Measurements from ENCODE around the gene ANKRD17.

Gene ANKRD17

GRCh38 chr4:73248416-73248815 lies 10.2 kb downstream of the ANKRD17 start:
- H3K4me3 ChIP-seq (replicated peaks; ENCODE audit: low read depth, low read length): no peak overlapping the region
- no peak for DNase-seq (ENCODE audit: extremely low read depth, low read depth)
- TF ChIP-seq, protein P1, sequence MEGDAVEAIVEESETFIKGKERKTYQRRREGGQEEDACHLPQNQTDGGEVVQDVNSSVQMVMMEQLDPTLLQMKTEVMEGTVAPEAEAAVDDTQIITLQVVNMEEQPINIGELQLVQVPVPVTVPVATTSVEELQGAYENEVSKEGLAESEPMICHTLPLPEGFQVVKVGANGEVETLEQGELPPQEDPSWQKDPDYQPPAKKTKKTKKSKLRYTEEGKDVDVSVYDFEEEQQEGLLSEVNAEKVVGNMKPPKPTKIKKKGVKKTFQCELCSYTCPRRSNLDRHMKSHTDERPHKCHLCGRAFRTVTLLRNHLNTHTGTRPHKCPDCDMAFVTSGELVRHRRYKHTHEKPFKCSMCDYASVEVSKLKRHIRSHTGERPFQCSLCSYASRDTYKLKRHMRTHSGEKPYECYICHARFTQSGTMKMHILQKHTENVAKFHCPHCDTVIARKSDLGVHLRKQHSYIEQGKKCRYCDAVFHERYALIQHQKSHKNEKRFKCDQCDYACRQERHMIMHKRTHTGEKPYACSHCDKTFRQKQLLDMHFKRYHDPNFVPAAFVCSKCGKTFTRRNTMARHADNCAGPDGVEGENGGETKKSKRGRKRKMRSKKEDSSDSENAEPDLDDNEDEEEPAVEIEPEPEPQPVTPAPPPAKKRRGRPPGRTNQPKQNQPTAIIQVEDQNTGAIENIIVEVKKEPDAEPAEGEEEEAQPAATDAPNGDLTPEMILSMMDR (IDR thresholded peaks at IDR 0.05; ENCODE audit: low read depth, low read length, missing control alignments): no peak

DNA sequence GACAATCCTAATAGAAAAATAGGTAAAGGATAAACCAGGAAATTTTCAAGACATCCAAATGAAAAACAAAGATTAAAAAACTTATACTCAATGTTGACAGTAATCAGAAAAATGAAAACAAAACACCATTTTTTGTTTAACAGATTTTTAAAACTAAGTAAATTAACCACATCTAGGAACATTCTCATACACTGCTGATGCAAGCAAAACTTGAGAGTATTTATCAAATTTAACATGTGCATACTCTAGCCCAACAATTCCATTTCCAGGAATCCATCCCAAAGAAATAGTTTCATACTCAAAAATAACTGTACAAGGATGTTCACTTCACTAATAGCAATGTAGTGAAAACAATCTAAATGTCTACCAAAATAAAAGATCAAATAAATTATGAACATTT lies 11.5 kb downstream of the ANKRD17 start:
- no peak overlapping the region for H3K4me3 ChIP-seq (replicated peaks; ENCODE audit: low read depth, low read length)
- TF ChIP-seq, protein P1 (IDR thresholded peaks at IDR 0.05; ENCODE audit: low read depth, low read length, missing control alignments): no peak
- no peak for DNase-seq (ENCODE audit: extremely low read depth, low read depth)

- TF ChIP-seq, protein P1 (IDR thresholded peaks at IDR 0.05; ENCODE audit: low read depth, low read length, missing control alignments): no peak
- DNase-seq (ENCODE audit: extremely low read depth, low read depth): no peak
- H3K4me3 ChIP-seq (replicated peaks; ENCODE audit: low read depth, low read length): no peak overlapping the region
Measured at GRCh38 chr4:73245955-73246354, 12.6 kb downstream of the ANKRD17 start.

- no peak for DNase-seq (ENCODE audit: extremely low read depth, low read depth)
- TF ChIP-seq, protein P1 (IDR thresholded peaks at IDR 0.05; ENCODE audit: low read depth, low read length, missing control alignments): no peak
- H3K4me3 ChIP-seq (replicated peaks; ENCODE audit: low read depth, low read length): no peak overlapping the region
Measured at GRCh38 chr4:73244945-73245601, 13.5 kb downstream of the ANKRD17 start.

GRCh38 chr4:73237044-73237443 lies 21.6 kb downstream of the ANKRD17 start:
- DNase-seq (ENCODE audit: extremely low read depth, low read depth): no peak
- TF ChIP-seq, protein P1 (IDR thresholded peaks at IDR 0.05; ENCODE audit: low read depth, low read length, missing control alignments): no peak
- no peak overlapping the region for H3K4me3 ChIP-seq (replicated peaks; ENCODE audit: low read depth, low read length)

GRCh38 chr4:73236151-73236550 lies 22.4 kb downstream of the ANKRD17 start:
- TF ChIP-seq, protein P1 (IDR thresholded peaks at IDR 0.05; ENCODE audit: low read depth, low read length, missing control alignments): no peak
- no peak for DNase-seq (ENCODE audit: extremely low read depth, low read depth)
- H3K4me3 ChIP-seq (replicated peaks; ENCODE audit: low read depth, low read length): no peak overlapping the region

DNA sequence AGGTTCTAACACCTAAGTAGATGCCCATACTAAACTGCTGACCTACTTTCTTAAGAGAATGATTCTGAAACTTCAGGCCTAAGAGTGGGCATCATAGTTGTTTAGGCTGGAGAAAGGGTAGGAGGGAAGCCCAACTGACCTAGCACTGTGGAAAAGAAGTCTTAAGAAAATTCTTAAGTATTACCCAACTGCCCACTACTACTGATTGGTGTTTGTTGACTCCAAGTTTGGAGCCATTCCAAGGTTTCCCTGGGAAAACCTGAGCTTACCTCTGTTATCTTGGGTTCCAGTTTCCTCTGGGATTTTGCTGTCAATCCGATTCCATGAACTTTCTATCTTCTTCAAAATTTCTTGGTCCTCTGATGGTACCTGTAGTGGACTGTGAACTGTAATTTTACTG lies 23.9 kb downstream of the ANKRD17 start:
- TF ChIP-seq, protein P1 (IDR thresholded peaks at IDR 0.05; ENCODE audit: low read depth, low read length, missing control alignments): no peak
- no peak for DNase-seq (ENCODE audit: extremely low read depth, low read depth)
- H3K4me3 ChIP-seq (replicated peaks; ENCODE audit: low read depth, low read length): no peak overlapping the region

Measured in HFF-Myc (cell line).